Adrenal gland (tissue), 12 donors: Measurements from ENCODE around the gene OR6Y1. TPM values are rescaled to one million over a fixed set of nuclear protein-coding genes. Genes with fewer than 3 reads are reported as not detected.

Experiments
- DNase-seq, 7 donors: peaks; one replicate each; pipeline ENCODE4 v3.0.0-alpha.2; 2019 to 2020
- H3K27ac ChIP-seq, 5 donors: fragments of 200-600 bp; sonication (generic) in 4 of 5; 1 replicate in 3 of 5; 2 replicates in 2 of 5; pipeline versions ENCODE4 v1.5.1 to v1.8.0; 2016 to 2020; ENCODE audit warnings: mild to moderate bottlenecking in 1 of 5
- H3K27me3 ChIP-seq: fragments of 200-600 bp; 2 replicates; pipeline ENCODE4 v1.8.0; 2021
- H3K36me3 ChIP-seq, 2 donors: fragments of 200-600 bp; replicated peaks in 1 of 2; 1 replicate in 1 of 2; 2 replicates in 1 of 2; pipeline versions ENCODE4 v1.5.1 to v1.8.0; 2018 to 2022
- H3K4me1 ChIP-seq, 2 donors: fragments of 200-600 bp; replicated peaks in 1 of 2; 1 replicate in 1 of 2; 2 replicates in 1 of 2; pipeline versions ENCODE4 v1.5.1 to v1.8.0; 2018 to 2021
- H3K4me3 ChIP-seq, 4 donors: fragments of 200-600 bp; sonication (generic) in 3 of 4; one replicate each; pipeline ENCODE4 v1.5.1; 2016 to 2018
- H3K9me3 ChIP-seq, 3 donors: fragments of 200-600 bp; sonication (generic) in 1 of 3; replicated peaks in 1 of 3; 1 replicate in 2 of 3; 2 replicates in 1 of 3; pipeline versions ENCODE4 v1.5.1 to v1.8.0; 2016 to 2021
- CTCF ChIP-seq, 6 experiments: fragments of 450-650 bp in 4 of 6; fragments of 200-600 bp in 2 of 6; sonication (generic) in 1 of 6; IDR thresholded peaks; 1 replicate in 5 of 6; 2 replicates in 1 of 6; pipeline versions ENCODE4 v1.5.1 to v1.8.0; 2016 to 2021; ENCODE audit warnings: antibody characterized with exemption in 6 of 6, mild to moderate bottlenecking in 2 of 6, moderate library complexity in 1 of 6
- POLR2A ChIP-seq, 2 donors: fragments of 450-650 bp; IDR thresholded peaks; one replicate each; pipeline ENCODE4 v1.6.1; 2017; ENCODE audit warnings: antibody characterized with exemption in 2 of 2, mild to moderate bottlenecking in 2 of 2, moderate library complexity in 1 of 2
- WGBS, 4 donors: extraction: QIAGEN DNeasy Blood & Tissue Kit in 2 of 4; methylation state at CpG; one replicate each; pipeline versions ENCODE4 v1.1.5 to v1.1.7; 2013 to 2017; 5-methylcytosine and 5-hydroxymethylcytosine counted together
- intact Hi-C, 2 donors: fragments of 100-400 bp; cut with DNase I; formaldehyde crosslinking; loops; one replicate each; pipeline versions ENCODE4 v1.14.1 to v1.15.0; 2022 to 2023
- polyA plus RNA-seq, 3 donors: library from polyadenylated mRNA; stranded (reverse); fragments of 200-250 nt in 2 of 3; fragments of 350-450 nt in 1 of 3; fragmentation: Illumina TruSeq in 1 of 3; extraction: RNeasy Lipid Tissue Mini Kit (QIAGEN cat#74804) in 1 of 3; gene quantifications; one replicate each; pipeline ENCODE4 v1.2.3, GENCODE V29; 2013 to 2014
- total RNA-seq, 9 donors: library from RNA; depleted of rRNA in 4 of 9; stranded (reverse); fragments of >200 nt in 4 of 9; fragments of 120-200 nt in 1 of 9; fragmentation: NEBNext Ultra II Directional in 1 of 9; extraction: Animal tissue kit (Norgen Biotek cat#: 25700) in 1 of 9; gene quantifications; one replicate each; pipeline versions ENCODE4 v1.1.0 to v1.2.4, GENCODE V29; 2013 to 2023
- donor health status: healthy with polysubstance abuse.
- donor health status: Bipolar disorder and iron deficiency.
- donor health status: DM: yes; HTN: yes; CAD: no.
- donor health status: DM: no; HTN: no; CAD: no.
- donor health status: DM: no; HTN: no; CAD: no.
- donor health status: DM: yes; HTN: yes; CAD: no.

The OR6Y1 gene
- total and polyA plus RNA-seq, 12 donors, result not detected

- intact Hi-C loops, result no loop called here
- no peak within 1 kb of the TSS for H3K27ac ChIP-seq
- H3K4me1 ChIP-seq, result no peaks in the 10 kb centered on the region
- H3K4me3 ChIP-seq, result no peak within 1 kb of the TSS
- no peaks in the 10 kb centered on the region for H3K36me3 ChIP-seq
- no peak for DNase-seq
- 78 to 91% (median 82%) methylated on average over 1 of the region's 1 CpG for WGBS, 4 donors
- H3K9me3 ChIP-seq, result no peaks in the 10 kb centered on the region
- no peak for TF ChIP-seq CTCF (IDR thresholded peaks at IDR 0.05)
- TF ChIP-seq POLR2A (IDR thresholded peaks at IDR 0.05), result no peak
- no peaks in the 10 kb centered on the region for H3K27me3 ChIP-seq
These were observed 25.5 kb upstream of the OR6Y1 start, which contains the start of gene OR10X1 for GRCh38 chr1:158579733-158580132. Gene OR10X1, minus strand, starts transcription at chr1:158579899. Its CDS starts 0 bp downstream, at chr1:158579899.

GRCh38 chr1:158577561-158577960 lies 23.4 kb upstream of the OR6Y1 start:
- DNase-seq, result no peak
- 87 to 94% (median 90%) methylated on average over 3 of the region's 3 CpGs for WGBS, 4 donors
- H3K4me3 ChIP-seq, result no peak overlapping the region
- no peak overlapping the region for H3K27ac ChIP-seq
- no peaks in the 10 kb centered on the region for H3K36me3 ChIP-seq
- H3K4me1 ChIP-seq, result no peaks in the 10 kb centered on the region
- H3K9me3 ChIP-seq, result no peaks in the 10 kb centered on the region
- TF ChIP-seq POLR2A (IDR thresholded peaks at IDR 0.05), result no peak
- no peak for TF ChIP-seq CTCF (IDR thresholded peaks at IDR 0.05)
- H3K27me3 ChIP-seq, result no peaks in the 10 kb centered on the region
- intact Hi-C loops, result no loop called here

GRCh38 chr1:158572226-158572625 lies 18.0 kb upstream of the OR6Y1 start:
- TF ChIP-seq CTCF (IDR thresholded peaks at IDR 0.05) (no peak), POLR2A (IDR thresholded peaks at IDR 0.05) (no peak)
- Histone ChIP-seq H3K9me3 (no peaks in the 10 kb centered on the region), H3K27me3 (no peaks in the 10 kb centered on the region), H3K27ac (no peak overlapping the region), H3K4me1 (no peaks in the 10 kb centered on the region), H3K4me3 (no peak overlapping the region), H3K36me3 (no peaks in the 10 kb centered on the region)
- DNase-seq, result no peak
- intact Hi-C loops, result no loop called here
- 81 to 89% (median 87%) methylated on average over 1 of the region's 1 CpG for WGBS, 4 donors

- H3K4me3 ChIP-seq, result no peak within 1 kb of the TSS
- WGBS, 4 donors, result 60 to 71% (median 66%) methylated on average over 3 of the region's 3 CpGs
- H3K36me3 ChIP-seq, result no peaks in the 10 kb centered on the region
- no peaks in the 10 kb centered on the region for H3K27me3 ChIP-seq
- H3K9me3 ChIP-seq, result no peaks in the 10 kb centered on the region
- no peak for TF ChIP-seq CTCF (IDR thresholded peaks at IDR 0.05)
- TF ChIP-seq POLR2A (IDR thresholded peaks at IDR 0.05), result no peak
- H3K27ac ChIP-seq, result no peak within 1 kb of the TSS
- DNase-seq, result no peak
- H3K4me1 ChIP-seq, result no peaks in the 10 kb centered on the region
- intact Hi-C loops, result no loop called here
These were observed 16.3 kb upstream of the OR6Y1 start, which contains the start of gene OR6P1 for GRCh38 chr1:158570480-158570879. Gene OR6P1, minus strand, starts transcription at chr1:158570580. Its CDS starts 6,976 bp downstream, at chr1:158563604.
